HL-60/S4 (cell line): ENCODE measurements around the gene TOP1.
"Not testable (repeated sequence)": the region's sequence is repeated elsewhere in the genome, so short reads cannot be mapped to it uniquely, and the experiment has no call there.

Experiments
- in situ Hi-C: fragments of 300-500 bp; cut with MboI; formaldehyde crosslinking; loops from 2 replicates; pipeline ENCODE4 v1.14.3; 2022; ENCODE audit warnings: low sequenced_read_pairs

TOP1 gene

GRCh38 chr20:41125530-41126457, 97.2 kb downstream of the TOP1 start:
- in situ Hi-C loops: no loop called here

GRCh38 chr20:41126719-41127118, 98.1 kb downstream of the TOP1 start:
- in situ Hi-C loops: no loop called here

- in situ Hi-C loops: not testable (repeated sequence)
Observed at GRCh38 chr20:41128317-41128716, 99.7 kb downstream of the TOP1 start.

- in situ Hi-C loops: no loop called here
Observed at GRCh38 chr20:41131594-41132387, 103.2 kb downstream of the TOP1 start.

GRCh38 chr20:41132388-41132775, 103.8 kb downstream of the TOP1 start:
- in situ Hi-C loops: not testable (repeated sequence)

- in situ Hi-C loops: no loop called here
Observed at GRCh38 chr20:41133709-41134361, 105.2 kb downstream of the TOP1 start.

GRCh38 chr20:41134362-41135186, 106.0 kb downstream of the TOP1 start:
- in situ Hi-C loops: no loop called here

- in situ Hi-C loops: no loop called here
Observed at GRCh38 chr20:41135187-41135887, 106.7 kb downstream of the TOP1 start.

GRCh38 chr20:41135888-41136679, 107.5 kb downstream of the TOP1 start:
- in situ Hi-C loops: no loop called here

- in situ Hi-C loops: no loop called here
Observed at GRCh38 chr20:41136680-41137613, 108.3 kb downstream of the TOP1 start, which contains the start of gene PLCG1. Gene PLCG1 (plus strand): TSS chr20:41137543. CDS start chr20:41137642, 99 bp downstream.

GRCh38 chr20:41137614-41138474, 109.2 kb downstream of the TOP1 start:
- in situ Hi-C loops: no loop called here

- in situ Hi-C loops: no loop called here
Observed at GRCh38 chr20:41138475-41139226, 110.0 kb downstream of the TOP1 start.

GRCh38 chr20:41139227-41140093, 110.8 kb downstream of the TOP1 start:
- in situ Hi-C loops: no loop called here

- in situ Hi-C loops: no loop called here
Observed at GRCh38 chr20:41140226-41141133, 111.9 kb downstream of the TOP1 start.
